Measurements from ENCODE around the gene ANKRD53.

ANKRD53 gene

GRCh38 chr2:70978341-70979179, at the start of gene ANKRD53:
Gene ANKRD53, plus strand, starts transcription at chr2:70978630. Its CDS starts 16 bp downstream, at chr2:70978646.
- DNase-seq: no peak

DNA sequence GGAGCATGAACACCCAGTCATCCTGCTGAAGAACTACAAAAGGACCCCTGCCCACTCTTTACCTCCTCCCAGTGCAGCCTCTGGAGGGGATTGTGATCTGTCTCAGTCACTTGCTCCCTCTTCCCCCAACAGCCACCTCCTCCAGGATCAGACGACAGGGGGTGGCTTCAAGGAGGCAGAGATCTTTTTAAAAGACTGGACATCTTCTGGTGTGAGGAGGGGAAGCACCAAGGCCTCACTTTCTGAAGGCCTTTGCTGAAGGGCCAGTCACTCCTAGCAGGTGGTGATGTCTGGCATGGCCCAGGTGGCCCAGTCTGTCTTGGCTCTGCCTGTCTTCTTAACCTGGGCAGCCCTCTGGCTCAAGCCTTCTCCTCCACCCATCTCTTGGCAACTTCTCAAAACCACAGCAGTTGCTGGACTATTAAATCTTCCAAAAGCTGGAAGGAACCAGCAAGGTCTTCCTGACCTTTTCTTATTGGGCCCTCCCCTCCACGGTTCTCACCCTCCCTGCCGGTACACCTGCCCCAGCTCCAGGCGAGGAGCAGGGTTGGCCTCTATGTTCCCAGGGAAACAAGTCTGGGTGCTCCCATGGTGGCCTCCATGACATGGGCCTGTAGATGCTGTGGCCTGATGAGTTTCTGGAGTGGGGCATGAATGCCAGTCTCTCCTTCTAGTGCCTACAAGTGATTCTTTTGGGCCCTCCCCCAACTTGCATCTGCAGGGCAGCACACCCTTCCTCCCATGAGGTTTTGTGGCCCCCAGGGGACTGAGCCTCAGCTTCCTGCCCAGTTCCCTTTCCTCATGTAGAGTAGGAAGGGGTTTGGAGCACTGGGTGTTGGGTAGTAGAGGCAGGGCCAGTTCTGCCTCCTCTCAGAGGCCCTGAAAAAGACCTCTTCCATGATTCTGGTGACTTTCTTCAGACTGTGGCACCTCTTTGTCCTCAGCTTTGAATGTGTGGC, 47.8 kb upstream of the ANKRD53 start:
- no peak for DNase-seq

- no peak for DNase-seq
Measured at GRCh38 chr2:70931376-70932000, 46.9 kb upstream of the ANKRD53 start.

DNA sequence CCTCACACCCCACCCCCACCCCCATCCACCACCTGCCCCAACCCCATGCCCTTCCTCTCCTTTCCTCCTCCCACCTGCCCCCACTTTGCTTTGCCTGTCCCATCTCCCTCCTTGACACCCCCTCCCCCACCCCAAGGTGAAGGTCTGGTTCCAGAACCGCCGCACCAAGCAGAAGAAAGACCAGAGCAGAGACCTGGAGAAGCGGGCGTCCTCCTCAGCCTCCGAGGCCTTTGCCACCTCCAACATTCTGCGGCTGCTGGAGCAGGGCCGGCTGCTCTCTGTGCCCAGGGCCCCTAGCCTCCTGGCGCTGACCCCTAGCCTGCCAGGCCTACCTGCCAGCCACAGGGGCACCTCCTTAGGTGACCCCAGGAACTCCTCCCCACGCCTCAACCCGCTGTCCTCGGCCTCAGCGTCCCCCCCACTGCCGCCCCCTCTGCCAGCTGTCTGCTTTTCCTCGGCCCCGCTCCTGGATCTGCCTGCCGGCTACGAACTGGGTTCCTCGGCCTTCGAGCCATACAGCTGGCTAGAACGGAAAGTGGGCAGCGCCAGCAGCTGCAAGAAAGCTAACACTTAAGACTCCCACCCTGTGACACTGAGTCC, 45.7 kb upstream of the ANKRD53 start:
- no peak for DNase-seq

DNA sequence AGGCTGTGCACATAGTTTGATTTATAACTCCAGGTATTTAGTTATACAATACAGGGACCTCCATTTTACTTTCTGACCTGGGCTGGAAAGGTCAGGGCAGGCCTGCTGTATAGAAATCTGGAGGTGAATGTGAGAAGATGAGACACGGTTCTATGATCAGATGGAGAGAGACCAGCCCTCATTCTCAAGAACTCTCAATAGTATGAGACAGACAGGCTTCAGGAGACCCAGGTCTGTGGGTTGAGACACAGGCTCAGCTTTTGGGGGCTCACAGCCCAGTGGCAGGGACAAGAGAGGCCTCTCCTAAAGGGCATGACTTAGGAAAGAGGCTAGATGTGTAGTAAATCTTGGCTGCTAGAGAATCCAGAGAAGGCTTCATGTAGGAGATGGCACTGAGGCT, 43.4 kb upstream of the ANKRD53 start:
- no peak for DNase-seq

- DNase-seq: no peak
Measured at GRCh38 chr2:70935468-70936164, 42.8 kb upstream of the ANKRD53 start, which contains the start of gene ATP6V1B1. Gene ATP6V1B1, plus strand, starts transcription at chr2:70935900. Its CDS starts 55 bp downstream, at chr2:70935955.

DNA sequence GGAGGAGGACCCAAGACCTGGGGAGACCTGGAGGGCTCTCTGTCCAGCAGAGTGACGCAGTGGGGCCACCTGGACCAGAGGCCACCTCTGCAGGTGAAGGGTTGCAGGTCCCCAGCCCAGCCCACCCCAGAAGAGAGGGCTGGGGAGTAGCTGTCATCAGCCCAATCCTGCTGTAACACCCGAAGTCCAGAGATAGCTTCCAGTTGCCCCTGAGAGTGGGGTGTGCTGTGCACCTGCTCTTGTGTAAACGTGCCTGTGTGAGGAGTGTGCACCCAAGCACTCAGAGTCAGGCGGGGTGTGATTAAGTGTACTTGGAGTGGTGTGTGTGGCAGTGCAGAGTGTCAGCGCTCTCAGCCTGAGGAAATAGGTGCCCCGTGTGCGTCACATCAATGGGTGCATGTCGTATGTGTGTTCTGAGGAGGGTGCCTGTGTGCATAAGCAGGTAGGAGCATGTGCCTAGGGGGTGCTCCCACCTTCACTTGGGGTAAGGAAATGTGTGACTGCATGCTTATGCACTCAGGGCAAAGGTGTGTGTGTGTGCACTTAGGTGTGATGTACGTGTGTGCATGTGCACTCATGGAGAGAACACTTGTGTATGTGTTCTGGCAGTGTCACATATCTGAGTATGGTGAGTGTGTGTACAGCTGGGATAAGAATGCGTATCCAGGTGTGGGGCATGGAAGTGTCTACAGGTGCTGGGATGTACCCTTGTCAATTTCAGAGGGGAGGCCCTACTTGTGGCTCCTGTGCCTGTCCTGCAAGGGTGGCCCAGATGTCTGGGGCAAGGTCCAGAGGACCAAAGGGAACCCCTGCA, 42.1 kb upstream of the ANKRD53 start:
- no peak for DNase-seq

DNA sequence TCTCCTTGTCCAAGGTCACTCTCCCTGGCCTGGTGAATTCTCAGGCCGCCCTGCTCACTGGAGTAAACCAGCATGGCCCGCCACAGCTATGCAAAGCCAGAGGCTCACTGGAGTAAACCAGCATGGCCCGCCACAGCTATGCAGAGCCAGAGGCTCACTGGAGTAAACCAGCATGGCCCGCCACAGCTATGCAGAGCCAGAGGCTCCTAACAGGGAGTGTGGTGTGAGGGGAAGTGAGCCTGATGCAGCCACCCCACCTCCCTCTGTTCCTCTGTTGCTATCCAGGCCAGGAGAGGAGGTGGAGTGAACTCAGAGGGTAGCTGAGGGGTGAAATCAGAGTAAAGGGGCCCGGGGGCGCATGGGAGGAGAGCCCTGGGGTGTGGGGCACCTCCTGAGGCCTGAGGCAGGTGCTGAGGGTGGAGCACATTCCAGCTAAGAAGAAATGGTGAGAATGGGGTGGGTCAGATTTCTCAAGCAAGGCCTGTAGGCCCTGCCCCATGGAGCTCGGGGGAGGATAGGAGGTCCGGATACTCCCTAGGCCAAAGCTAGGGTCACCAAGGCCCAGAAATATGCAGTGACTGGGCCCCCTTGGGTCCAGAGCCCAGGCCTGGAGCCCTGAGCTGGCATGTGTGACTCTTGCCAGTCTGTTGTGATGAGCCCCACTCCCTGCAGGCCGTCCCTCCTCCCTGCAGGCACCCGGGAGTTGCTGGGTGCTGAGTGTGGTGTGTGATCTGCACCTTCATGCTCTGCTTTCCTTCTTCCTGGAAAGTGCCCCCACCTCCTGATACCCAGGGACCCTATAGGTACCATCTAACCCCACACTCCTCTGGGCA, 41.2 kb upstream of the ANKRD53 start:
- no peak for DNase-seq

- DNase-seq: no peak
Measured at GRCh38 chr2:70937866-70938585, 40.4 kb upstream of the ANKRD53 start.

DNA sequence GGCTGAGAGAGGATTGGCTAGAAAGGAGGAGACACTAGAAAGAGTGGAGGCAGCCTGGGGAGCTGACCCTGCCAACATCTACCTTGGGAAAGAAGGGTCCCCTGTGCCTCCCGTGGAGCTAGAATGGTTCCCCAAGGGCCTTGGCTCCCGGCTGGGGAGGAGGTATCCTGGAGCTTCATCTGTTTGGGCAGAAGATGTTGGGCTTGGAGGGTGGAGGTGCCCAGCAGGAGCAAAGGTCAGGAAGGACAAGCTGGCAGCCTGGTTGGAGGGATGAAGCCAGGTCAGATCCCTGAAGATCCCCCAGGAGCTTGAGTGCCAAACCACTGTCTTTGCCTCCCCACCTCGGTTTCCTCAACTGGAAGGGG, 39.9 kb upstream of the ANKRD53 start:
- DNase-seq: no peak

- no peak for DNase-seq
Measured at GRCh38 chr2:70939001-70939838, 39.2 kb upstream of the ANKRD53 start.

- DNase-seq: no peak
Measured at GRCh38 chr2:70939839-70940580, 38.4 kb upstream of the ANKRD53 start.

- no peak for DNase-seq
Measured at GRCh38 chr2:70941186-70941585, 37.2 kb upstream of the ANKRD53 start.

DNA sequence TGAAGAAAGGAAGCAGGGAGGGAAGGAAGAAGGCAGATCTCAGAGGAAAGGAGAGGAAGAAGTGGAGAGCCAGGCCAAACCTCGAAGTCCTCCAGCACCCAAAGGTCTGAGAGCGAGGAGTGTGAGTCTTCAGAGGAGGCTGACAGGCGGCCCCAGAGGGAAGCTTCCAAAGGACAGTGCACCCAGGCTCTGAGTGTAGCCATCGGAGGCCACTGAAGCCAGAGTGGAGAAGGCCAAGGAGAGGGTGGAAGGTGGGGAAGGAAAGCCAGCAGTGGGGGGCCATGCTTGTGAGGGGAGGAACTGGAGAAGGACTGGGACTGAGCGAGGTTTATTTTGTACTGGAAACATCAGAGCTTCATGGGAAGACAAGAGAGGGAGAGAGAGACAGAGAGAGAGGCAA, 36.7 kb upstream of the ANKRD53 start:
- no peak for DNase-seq

- no peak for DNase-seq
Measured at GRCh38 chr2:70942396-70943204, 35.8 kb upstream of the ANKRD53 start.

GRCh38 chr2:70943205-70943871, 35.1 kb upstream of the ANKRD53 start:
- DNase-seq: no peak

All from SHP77 treated with DMSO at 0.1 percent for 48 hours (cell line).